Ovary (tissue), 3 donors: Measurements from ENCODE around the gene CSRP1.

Experiments used
- CTCF ChIP-seq, 3 donors: fragments of 450-650 bp in 2 of 3; fragments of 200-600 bp in 1 of 3; IDR thresholded peaks; one replicate each; pipeline versions ENCODE4 v1.5.1 to v1.8.0; 2016 to 2022; ENCODE audit warnings: antibody characterized with exemption in 3 of 3, mild to moderate bottlenecking in 1 of 3
- EP300 ChIP-seq: sonication (generic); formaldehyde crosslinking; IDR thresholded peaks from one replicate; pipeline ENCODE4 v1.6.1; 2017; ENCODE audit warnings: antibody characterized with exemption
- POLR2A ChIP-seq: fragments of 450-650 bp; IDR thresholded peaks from one replicate; pipeline ENCODE4 v1.6.1; 2017; ENCODE audit warnings: antibody characterized with exemption, mild to moderate bottlenecking, moderate library complexity
- donor health status: DM: no; HTN: no; CAD: no.

DNA sequence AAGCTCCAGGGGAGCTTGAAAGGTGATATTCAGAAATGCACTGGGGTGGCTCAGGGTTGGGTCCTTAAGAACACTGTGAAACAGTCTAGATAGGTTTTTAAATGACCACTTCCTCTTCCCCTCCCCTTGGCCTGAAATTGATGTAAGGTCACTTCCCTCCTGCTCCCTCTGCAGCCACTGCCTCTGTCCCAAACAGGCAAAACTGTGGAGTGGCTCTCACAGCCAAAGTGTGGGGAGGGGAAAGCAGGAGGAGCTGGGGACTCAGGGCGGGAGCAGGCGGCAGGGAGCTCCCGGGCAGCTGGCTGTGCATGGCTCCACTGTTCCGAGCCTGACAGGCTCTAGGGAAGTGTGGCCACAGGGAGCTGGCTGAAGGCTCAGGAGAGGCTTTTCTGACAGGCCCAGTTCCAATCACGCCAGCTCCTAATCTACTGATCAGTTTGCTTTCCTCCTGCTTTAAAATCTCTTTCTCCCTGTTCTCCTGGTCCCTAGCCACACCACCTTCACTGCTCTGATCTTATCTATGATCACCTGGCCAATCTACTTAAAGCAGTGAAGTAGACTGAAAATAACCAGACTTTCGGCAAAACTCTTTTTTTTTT lies 5.1 kb upstream of the CSRP1 start:
- TF ChIP-seq CTCF (IDR thresholded peaks at IDR 0.05) (no peak), POLR2A (no peak), EP300 (no peak)
